Measurements from ENCODE around the gene FAM241B.

Gene FAM241B

DNA sequence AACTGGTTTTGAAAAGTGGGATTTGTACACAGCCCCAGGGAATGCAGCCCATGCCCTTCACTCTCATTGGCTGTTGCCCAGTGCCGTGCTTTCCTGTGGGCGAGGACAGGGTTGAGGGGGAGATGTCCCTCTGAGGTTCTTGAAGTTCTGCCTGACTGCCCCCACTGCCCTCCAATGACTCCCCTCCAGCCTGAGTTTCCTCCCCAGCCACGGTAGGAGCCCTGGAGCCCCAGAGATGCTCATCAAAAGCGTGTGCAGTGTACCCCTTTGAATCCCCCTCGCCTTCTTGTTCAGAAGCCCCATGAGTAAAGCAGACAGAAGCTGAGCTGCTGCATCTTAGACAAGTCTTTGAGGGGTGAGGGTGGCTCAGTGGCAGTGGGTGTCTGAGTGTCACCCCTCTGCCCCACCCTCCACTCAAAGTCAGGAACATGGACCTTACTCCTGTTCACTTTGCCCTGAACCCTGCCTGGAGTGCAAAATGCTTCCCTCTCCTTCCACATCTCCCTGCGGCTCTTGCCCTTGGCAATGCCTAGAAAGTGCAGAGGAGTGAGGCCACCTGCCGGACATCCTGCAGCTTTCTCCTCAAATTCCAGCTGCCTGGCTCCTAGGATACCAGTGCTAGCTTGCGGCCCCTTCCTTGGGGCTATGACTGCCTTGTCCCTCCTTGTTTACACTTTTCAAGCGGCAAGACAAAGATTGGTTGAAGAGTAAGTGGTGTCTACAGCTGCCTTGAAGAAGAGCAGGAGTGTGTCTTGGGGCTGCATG lies 19.9 kb downstream of the FAM241B start:
- no peak for DNase-seq

DNA sequence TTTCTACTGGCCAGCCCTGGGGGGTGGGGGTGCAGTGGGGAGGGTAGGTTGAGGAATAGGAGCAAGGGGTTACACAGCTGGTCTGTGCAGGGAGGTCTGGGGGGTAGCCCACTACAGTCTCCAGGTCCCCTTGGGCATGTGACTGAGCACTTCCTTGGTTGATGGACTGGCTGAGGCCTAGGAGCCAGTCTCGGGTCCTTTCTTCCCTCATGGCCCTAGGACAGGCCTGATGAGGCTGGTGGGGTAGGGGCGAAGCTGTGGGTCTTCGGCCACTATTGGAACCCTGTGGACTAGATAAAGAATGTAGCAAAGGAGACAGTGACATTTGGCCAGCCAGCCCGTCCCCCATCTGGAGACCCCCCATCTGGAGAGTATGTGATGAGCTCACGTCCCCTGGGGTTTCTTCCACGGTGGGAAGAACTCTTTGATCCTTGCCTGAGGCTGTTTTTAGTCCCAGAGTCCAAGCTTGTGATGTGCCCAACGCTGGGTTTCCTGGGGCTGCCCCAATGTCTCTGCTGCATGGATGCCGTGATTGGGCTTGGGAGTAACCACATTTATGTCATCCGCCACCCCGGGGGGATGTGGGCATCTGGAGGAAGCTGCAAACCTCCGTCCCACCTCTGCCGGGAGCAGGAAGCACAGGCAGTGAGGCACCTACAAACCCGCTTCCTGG lies 20.7 kb downstream of the FAM241B start:
- DNase-seq: no peak

DNA sequence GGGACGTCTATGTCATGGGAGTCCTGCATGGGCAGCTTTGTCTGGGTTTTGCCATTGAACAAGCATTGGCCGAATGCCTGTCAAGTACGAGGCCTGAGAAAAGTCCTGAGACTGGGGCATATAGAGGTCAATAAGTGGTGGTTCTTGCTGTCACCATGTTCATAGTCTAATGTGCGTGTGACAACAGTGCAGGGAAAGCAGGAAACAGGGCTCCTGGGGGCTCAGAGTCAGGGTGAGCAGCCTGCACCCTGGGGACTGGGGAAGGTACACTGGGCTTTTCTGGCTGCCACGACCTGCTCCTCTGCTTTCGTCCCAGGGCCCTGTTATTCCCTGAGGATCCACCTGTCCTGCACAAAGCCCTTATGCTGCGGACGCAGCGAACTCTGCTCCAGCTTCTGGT lies 21.3 kb downstream of the FAM241B start:
- no peak for DNase-seq

DNA sequence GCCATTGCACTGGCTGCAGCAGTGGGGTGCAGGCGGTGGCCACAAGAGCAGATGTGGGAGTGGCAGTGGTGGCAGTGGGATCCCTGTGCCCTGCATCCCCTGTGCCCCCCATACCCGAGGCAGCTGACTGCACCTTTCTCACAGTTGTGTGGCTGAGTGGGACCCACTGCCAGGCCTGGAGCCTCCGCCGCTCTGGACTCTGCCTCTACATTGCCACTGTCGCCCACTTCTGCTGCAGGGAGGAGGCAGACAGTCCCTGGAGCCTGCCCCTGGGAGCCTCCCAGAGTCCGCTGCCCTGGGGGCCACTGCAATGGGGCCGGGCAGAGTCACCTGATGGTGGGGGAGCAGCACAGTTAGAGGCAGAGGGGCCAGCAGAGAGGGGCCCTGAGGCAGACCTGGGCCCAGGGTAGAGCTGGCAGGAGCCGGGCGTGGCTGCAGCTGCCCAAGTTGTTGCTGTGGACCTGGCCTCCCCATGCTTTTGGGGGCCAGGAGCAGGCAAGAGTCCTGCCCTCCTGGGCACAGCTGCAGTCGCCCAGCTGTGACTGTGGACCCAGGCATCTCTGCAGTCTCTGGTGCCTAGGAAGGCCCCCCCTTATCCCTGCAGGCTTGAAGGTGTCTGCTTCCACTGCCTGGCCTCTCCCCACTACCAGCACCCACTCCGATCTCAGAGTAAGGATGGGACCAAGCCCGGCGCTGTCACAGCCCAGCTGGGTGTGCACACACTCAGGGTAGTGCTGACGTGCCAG lies 22.2 kb downstream of the FAM241B start:
- DNase-seq: no peak

DNA sequence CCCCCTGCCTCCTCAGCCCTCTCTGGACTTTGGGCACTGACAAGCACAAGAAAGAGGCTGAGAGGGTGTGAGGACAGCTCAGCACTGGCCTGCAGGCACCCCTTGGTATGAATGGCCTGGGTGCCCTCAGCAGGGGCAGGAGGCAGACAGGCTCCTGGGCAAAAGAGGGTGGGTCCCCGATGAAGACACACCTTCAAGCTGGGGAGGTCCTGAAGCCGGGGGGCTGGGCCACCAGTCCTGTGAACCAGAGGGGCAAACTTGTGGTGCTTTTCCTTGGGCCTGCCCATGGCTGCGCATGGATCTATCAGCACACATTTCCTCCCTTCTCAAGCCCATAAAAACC lies 22.8 kb downstream of the FAM241B start:
- DNase-seq: no peak

DNA sequence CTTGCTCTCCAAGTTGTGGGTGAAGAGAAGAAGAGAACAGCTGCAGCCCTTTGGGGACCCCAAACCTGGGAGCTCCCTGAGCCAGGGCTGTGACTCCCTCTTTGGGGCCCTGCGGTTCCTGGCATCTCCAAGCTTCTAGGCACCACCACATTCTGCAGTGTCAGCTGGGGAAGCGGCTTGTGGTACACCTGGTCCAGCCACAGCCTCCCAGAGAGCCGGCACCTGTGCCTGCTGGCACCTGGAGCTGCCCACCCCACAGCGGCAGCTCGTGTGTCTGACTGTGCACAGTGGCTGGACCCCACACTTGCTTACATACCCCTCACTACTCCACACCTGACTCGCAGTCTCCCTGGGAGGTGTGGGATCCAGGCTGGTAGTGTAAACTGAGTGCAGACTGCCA lies 23.5 kb downstream of the FAM241B start:
- no peak for DNase-seq

DNA sequence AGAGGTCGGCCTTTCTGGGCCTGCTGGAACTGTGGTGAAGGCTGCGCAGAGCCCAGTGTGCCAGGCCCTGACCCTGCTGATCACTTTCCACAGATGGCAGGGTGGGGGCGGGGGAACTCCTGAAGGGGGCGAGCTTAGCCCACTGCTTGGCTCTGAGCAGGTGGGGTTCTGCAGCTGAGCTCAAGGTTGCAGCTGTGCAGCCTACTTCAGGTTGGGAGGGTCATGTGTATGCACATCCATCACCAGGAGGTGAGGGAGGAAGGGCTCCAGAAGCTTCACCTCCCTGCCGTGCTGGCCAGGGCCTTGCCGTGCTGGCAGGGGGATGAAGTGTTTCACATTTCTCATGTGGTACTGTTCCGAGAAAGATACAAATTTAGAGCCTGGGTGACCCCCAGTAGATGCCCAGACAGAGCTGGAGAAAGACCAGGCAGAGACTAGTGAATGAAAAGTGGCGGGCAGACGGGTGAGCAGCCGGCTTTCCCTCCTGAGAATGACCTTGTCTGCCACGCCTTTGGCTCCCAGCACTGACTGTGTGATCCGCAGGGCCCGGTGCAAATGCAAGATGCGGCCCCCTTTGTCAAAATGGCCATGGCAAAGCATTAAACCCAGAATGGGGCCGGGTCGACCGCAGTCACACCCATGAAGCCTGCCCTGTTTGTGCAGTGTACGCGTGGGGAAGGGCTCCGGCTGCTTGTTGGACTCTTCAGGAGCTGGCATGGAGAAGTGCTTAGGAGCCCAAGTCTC lies 25.2 kb downstream of the FAM241B start:
- DNase-seq: no peak

DNA sequence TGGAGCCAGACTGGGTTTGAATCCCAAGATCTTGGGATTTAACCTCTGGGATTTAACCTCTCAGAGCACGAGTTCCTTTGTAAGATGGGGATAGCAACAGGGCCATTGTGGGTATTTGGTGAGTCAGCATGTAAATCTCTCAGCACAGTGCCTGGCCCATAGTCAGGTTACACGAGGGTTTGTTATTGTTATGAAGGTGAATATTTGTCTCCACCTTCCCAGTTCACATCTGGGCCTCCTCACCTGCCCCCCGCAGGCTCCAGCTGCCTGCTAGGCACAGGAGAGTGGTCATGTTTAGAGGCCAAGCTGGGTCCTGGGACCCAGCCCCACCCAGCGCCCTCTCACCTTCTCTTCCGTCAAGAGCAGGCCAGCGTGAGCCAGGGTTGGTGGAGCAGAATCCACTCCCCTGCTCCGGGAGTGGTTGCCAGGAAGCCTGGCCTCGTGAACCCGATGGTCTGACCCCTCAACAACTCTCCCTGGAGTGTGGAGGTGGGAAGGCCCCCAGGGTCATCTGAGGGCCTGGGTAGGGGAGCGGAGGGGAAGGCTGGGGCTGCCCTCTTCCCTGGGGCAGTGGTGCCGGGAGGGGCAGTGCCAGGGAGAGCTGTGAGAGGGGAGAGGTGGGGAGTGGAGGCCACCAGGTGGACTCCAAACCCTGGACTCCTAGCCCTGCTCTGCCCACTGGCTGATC lies 26.0 kb downstream of the FAM241B start:
- DNase-seq: no peak

DNA sequence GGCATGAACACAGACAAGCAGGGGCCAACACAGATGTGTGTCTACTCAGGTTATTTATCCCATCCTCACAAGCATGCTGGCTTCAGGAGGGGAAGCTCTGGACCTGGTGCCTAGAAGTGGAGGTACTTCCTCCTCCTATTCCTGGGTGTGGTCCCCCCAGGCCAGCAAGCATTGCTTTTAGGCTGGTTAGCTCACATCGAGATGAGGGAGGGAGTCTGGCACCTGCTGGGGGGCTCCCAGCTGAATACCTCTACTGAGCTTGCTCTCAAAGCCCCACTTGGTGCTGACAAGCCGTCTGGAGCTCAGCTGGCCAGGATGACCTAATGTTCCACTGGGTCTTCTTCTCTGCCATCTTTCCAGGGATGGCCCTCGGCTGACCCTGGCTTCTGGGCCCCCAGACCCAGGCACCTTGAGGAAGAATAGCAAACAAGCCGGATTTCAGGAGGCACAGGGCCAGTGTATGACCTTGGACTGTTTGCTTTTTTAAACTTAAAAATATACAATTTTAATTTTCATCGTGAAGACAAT lies 26.8 kb downstream of the FAM241B start:
- DNase-seq: no peak

DNA sequence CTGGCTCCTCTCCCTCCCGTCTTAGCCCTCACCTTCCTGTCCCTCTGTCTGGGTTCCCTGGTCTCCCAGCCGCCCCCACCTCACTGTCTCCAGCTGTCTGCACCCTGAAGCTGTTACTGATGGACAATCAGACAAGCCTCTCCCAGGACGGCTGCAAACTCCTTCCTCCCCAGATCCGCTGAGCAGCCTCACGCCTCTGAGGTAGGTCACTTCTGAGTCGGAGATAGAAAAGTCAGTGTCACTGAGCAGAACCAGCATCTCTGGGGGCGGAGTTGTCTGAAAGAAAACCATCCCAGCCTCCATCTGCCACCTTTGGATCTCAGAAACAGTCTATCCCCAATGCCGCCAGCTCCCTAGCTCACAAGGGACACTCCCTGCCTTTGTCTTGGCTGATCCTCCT lies 27.4 kb downstream of the FAM241B start:
- DNase-seq: no peak

DNA sequence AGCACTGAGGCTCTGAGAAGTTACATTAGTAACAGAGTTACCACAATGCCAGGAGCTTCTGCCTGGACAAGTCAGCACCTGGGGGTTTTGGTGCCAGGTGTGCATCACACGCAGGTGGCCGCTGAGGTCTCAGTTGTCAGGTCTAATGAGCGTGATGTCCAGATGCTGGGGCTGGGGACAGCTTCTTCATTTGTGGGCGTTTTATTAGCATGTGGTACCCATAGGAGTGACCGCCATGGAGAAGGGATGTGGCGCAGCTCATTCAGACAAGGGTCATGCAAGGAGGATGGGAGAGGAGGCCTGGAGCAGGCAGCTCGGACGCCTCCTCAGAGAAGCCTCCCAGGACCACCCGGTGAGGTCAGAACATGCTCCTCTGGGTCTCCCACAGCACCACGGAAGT lies 27.8 kb downstream of the FAM241B start:
- no peak for DNase-seq

DNA sequence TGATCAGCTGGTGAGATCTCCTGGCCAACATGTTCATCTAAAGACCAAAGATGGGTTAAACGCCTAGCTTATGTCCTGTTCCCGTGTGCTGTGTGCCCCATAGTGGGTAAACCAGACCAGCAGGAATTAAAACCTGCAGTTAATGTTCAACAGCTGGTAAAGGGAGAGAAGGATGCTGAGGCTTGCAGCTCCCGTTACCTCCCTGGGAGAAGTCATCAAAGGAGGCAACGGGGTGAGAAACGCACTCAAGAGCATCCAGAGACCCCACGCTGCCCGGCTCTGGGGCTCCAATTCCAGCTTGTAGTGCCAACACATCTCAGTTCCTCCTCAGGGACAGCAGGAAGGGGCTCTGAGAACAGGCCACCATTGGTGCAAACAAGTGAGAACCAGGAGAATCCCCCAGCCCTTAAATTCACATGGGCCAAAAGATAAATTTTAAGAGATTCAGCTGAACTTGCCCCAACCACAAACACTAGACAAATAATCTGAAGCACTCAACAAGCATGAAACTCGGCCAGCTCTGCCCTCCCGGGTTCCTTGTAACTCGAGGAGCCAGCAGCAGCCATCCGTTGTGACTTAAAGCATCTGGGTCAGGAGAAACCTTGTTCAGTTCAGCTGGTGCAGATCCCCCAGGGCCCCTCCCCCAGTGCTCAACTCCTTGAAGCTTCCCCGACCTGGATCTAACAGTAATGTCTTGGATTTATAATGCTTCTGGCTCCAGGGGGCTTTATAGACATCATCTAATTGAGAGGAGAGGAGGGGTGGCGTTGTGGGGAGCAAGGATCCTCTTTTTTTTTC lies 29.4 kb downstream of the FAM241B start:
- DNase-seq: no peak

DNA sequence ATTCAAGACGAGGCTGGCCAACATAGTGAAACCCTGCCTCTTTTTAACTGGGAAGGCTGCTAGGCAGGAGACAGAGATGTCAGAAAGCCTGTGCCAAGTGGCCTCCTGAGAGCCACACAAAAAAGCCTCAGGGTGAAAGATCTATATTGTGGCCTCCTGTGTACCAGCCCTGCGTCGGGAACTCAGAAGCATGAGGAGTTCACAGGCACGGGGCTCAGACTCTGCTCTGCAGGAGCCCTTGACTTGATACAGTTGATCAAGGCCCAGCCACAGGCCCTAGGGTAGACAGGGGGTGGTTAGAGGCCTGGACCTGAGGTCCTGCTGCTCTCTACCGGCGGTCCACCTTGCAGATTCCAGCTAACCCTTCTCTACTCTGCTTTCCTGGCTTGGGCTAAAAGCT lies 30.2 kb downstream of the FAM241B start:
- DNase-seq: no peak

DNA sequence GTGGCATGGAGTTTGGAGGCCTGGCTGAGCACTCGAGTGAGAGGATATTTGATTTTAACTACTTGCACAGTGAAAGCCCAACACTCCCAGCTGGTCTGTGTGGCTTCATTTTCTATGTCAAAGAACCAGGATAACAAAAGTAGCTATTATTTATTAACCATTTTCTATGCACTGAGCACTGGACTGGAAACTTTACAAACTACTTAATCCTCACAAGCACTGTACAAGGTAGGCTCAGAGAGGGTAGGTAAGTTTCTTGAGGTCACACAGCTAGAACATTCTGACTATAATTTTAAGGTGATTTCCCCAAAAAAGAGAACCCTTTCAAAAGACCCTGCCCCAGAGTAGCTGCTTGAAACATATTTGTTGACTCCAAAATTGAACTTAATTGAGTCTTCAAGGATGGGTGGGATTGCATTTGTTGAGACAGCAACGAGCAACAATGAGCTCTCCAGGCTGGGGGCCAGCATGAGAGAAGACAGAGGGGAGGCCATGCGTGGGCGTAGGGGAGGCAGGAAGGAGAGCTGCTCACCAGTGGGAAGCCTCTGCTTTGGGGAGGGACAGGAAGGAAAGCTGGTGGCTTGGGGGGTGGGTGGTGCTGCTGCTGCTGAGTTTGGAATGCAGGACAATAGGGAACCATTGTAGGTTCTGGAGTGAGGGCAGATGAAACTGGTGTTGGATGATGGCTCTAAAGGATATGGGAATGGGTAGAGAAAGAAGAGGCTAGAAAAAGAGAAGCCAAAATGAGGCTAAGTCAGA lies 31.5 kb downstream of the FAM241B start:
- no peak for DNase-seq

DNA sequence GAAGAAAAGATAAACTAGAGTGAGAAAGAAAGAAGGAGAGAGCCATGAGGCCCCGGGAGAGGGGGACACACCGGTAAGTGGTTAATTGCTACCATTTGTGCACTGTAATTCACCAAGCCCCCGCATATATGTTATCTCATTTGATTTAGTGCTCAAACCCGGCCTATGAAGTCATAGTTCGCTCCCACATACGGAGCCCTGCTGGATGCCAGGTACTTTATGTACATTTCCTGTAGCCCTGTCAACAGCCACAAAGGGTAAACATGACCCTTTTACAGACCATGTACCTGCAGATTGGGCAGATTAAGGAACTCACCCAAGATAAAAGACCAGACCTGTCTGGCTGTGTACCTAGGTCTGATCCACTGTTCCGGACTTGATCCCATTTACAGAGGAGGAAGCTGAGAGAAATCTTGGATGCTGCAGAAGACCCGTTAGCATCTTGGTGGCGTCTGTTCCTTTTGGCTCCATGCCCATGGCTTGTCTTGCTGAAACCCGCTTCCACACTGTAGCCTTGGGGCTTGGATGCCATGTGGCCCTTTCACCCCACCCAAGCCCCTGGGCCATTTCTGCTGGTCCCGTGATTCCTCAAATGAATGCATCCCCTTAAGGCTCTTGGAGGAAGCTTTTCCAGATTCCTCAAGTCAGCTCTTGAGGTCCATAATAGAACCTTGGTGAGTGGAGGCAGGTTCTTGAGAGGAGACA lies 32.3 kb downstream of the FAM241B start:
- DNase-seq: no peak

DNA sequence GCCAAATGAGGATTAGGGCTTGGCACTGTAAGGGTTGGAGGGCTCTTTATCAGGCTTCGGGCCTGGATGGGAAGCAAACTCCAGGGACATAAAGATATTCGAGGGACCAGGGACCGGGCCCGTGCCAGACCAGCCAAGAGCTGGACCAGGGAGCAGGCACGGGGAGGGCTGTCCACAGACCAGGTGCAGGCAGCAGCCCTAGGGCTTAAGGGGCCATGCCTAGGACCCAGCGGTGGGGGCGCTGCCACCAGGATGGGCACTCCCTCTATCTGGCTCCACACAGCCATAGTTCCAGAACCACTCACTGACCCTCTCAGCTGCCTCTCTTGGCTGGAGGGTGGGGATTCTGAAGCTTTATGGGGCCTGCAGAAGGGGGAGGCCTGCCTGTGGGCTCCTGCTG lies 32.9 kb downstream of the FAM241B start:
- no peak for DNase-seq

DNA sequence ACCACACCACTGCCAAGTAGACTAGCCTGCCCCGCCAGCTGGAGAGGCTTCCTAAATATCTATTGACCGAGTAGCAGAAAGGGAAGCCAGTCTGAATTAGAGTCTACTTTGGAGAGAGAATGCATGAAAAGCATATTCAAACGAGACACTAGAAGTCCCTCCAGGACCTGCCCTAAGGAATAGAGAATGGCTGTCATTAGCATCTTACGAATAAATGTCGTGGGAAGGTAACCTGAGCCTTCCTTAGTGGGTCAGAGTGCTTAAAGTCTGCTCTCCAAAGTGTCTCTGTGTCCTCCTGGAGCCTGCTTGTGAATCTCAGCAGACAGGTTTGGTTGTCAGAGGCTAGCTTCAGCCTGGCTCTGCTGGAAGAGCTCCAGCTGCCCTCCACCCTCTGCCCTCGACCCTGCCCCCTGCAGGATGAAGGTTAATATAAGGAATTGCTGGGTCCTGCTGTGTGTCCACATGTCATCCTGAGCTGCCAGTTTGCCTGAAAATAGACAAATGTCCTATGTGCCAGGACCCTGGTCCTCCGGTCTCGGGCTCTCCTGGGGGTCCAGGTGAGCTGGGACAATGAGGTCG lies 33.4 kb downstream of the FAM241B start:
- DNase-seq: no peak

DNA sequence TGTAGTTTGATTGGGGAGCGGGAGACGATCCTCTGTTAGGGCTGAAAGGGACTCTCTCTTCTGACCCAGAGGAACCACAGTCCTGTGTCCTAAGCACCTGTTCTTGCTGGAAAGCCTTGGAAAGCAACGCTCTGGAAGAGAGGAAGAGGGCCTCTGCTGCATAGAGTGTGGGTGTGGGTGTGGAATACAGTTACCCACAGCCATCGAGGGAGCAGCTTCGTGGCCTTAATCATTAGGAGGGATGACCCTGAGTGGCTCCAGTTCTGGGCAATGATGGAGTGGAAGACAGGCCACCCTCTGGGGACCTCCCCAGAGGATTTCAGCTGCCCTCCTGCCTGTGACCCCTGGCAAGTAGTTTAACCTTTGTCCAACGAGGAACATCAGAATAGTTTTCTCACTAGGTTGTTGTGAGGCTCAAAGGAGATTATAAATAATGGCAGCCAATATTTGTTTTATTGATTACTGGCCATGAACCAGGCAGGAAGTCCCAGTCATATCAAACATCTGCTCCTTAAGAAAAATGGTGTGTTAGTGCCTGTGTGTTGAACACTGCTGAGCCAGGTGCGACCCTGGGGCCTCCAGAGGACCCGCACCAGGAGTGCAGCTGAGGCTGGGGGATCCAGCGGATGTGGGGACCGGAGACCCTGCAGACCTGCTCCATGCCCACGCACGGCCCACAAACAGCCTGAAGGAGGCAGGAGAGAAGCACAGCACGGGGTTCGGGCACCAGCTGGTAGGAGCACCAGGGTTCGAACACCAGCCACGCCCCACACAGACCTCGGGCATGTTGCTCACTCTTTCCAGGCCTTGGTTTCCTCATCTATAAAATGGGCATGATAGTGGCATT lies 35.6 kb downstream of the FAM241B start:
- no peak for DNase-seq

DNA sequence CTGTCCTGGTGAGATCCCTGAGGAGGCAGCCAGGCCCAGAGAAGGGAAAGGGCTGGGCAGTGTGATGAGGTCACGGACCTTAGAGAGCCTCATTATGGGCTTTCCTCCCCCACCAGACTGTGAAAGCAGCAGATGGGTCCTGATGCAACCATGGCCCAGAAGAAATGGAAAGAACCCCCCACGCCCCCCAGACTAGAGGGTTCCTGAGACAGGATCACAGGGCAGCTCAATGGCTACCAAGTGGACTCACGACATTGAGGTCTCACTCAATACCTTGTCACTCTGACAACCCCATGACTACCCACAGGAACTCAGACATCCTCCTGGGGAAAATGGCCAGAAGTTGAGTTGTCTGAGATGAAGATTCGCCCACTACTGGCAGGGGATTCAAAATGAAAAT lies 36.7 kb downstream of the FAM241B start:
- no peak for DNase-seq
